Subcutaneous adipose tissue (tissue), 4 donors: ENCODE results near the gene NFIX. TPM values are rescaled to one million over a fixed set of nuclear protein-coding genes. Genes with fewer than 3 reads are reported as not detected.

Source experiments
- CTCF ChIP-seq: fragments of 450-650 bp; IDR thresholded peaks from one replicate; pipeline ENCODE4 v1.5.1; 2016; ENCODE audit warnings: low read depth, mild to moderate bottlenecking, control low read depth, antibody characterized with exemption, moderate library complexity
- total RNA-seq, 4 donors: library from RNA; depleted of rRNA; stranded (reverse); fragments of >200 nt; gene quantifications; one replicate each; pipeline ENCODE4 v1.1.0, GENCODE V29; 2016

NFIX gene
- total RNA-seq, 4 donors from 2014 or later: 32.8 to 102 (median 47.0) TPM

GRCh38 chr19:13093407-13094105 lies 98.3 kb downstream of the NFIX start:
- TF ChIP-seq CTCF: no peak

- no peak for TF ChIP-seq CTCF
Measured at GRCh38 chr19:13094106-13094504, 98.8 kb downstream of the NFIX start.

GRCh38 chr19:13094771-13095392 lies 99.6 kb downstream of the NFIX start:
- no peak for TF ChIP-seq CTCF

- no peak for TF ChIP-seq CTCF
Measured at GRCh38 chr19:13095393-13095784, 100.1 kb downstream of the NFIX start.

GRCh38 chr19:13095934-13096927 lies 101.0 kb downstream of the NFIX start:
- TF ChIP-seq CTCF: no peak

GRCh38 chr19:13097033-13097462 lies 101.8 kb downstream of the NFIX start:
- TF ChIP-seq CTCF: no peak
